CD14-positive monocyte (primary cell): ENCODE results near the gene ATPAF2. TPM values are rescaled to one million over a fixed set of nuclear protein-coding genes. Genes with fewer than 3 reads are reported as not detected.

Source experiments
- DNase-seq, 3 donors: peaks; one replicate each; pipeline ENCODE4 v3.0.0-alpha.2; 2011 to 2022
- H2AFZ ChIP-seq: 2 replicates; pipeline ENCODE4 v1.6.0; 2012; ENCODE audit warnings: mild to moderate bottlenecking, low read depth, low read length, inconsistent platforms; ENCODE audit not compliant: insufficient read depth, poor library complexity, severe bottlenecking
- H3K27ac ChIP-seq, 2 donors: 1 replicate in 1 of 2; 2 replicates in 1 of 2; pipeline ENCODE4 v1.5.1; 2012 to 2013; ENCODE audit warnings: low read length in 2 of 2, control low read depth in 1 of 2, inconsistent platforms in 1 of 2, low read depth in 1 of 2, mild to moderate bottlenecking in 1 of 2
- H3K27me3 ChIP-seq, 2 donors: one replicate each; pipeline versions ENCODE4 v1.6.0 to v1.6.1; 2011 to 2013; ENCODE audit warnings: low read length in 2 of 2; ENCODE audit not compliant: control insufficient read depth in 2 of 2, insufficient read depth in 2 of 2
- H3K36me3 ChIP-seq, 2 donors: replicated peaks in 1 of 2; 1 replicate in 1 of 2; 2 replicates in 1 of 2; pipeline versions ENCODE4 v1.5.1 to v1.6.1; 2012 to 2013; ENCODE audit warnings: low read length in 2 of 2, control low read depth in 1 of 2, inconsistent platforms in 1 of 2, mild to moderate bottlenecking in 1 of 2; ENCODE audit not compliant: insufficient read depth in 2 of 2, control insufficient read depth in 1 of 2
- H3K4me1 ChIP-seq, 2 donors: 1 replicate in 1 of 2; 2 replicates in 1 of 2; pipeline versions ENCODE4 v1.5.1 to v1.6.1; 2012 to 2013; ENCODE audit warnings: low read length in 2 of 2, control low read depth in 1 of 2, inconsistent platforms in 1 of 2, mild to moderate bottlenecking in 1 of 2, moderate library complexity in 1 of 2; ENCODE audit not compliant: insufficient read depth in 2 of 2, control insufficient read depth in 1 of 2
- H3K4me2 ChIP-seq: replicated peaks from 2 replicates; pipeline ENCODE3; 2012; ENCODE audit warnings: low read length, moderate library complexity, mild to moderate bottlenecking; ENCODE audit not compliant: poor library complexity, severe bottlenecking; ENCODE audit errors: extremely low read depth
- H3K4me3 ChIP-seq, 3 experiments: fragments of 200-600 bp in 1 of 3; sonication (generic) in 1 of 3; replicated peaks in 1 of 3; 1 replicate in 2 of 3; 2 replicates in 1 of 3; pipeline ENCODE4 v1.5.1; 2011 to 2013; ENCODE audit warnings: low read length in 3 of 3, mild to moderate bottlenecking in 3 of 3, control low read depth in 2 of 3, low read depth in 2 of 3, inconsistent platforms in 1 of 3, moderate library complexity in 1 of 3
- H3K79me2 ChIP-seq: 2 replicates; pipeline ENCODE4 v1.6.0; 2012; ENCODE audit warnings: mild to moderate bottlenecking, control low read depth, inconsistent platforms, low read length, moderate library complexity; ENCODE audit not compliant: insufficient read depth
- H3K9ac ChIP-seq: 2 replicates; pipeline ENCODE4 v1.6.0; 2017; ENCODE audit warnings: low read length, mild to moderate bottlenecking; ENCODE audit not compliant: insufficient read depth, poor library complexity, severe bottlenecking
- H3K9me3 ChIP-seq, 2 donors: replicated peaks in 1 of 2; 1 replicate in 1 of 2; 2 replicates in 1 of 2; pipeline versions ENCODE4 v1.5.1 to v1.6.1; 2012 to 2013; ENCODE audit warnings: low read length in 2 of 2, control low read depth in 1 of 2; ENCODE audit not compliant: control insufficient read depth in 1 of 2, insufficient read depth in 1 of 2
- H4K20me1 ChIP-seq: 2 replicates; pipeline ENCODE4 v1.6.0; 2012; ENCODE audit warnings: mild to moderate bottlenecking, low read length, control low read depth, moderate library complexity; ENCODE audit not compliant: insufficient read depth
- H3K27ac Mint-ChIP-seq, 7 donors: one replicate each; pipeline ENCODE4 v1.8.0; 2020; ENCODE audit warnings: mild to moderate bottlenecking in 7 of 7, mixed read lengths in 7 of 7, moderate library complexity in 6 of 7, inconsistent platforms in 2 of 7
- H3K27me3 Mint-ChIP-seq, 3 donors: one replicate each; pipeline ENCODE4 v1.8.0; 2021 to 2022; ENCODE audit warnings: low read depth in 3 of 3, mild to moderate bottlenecking in 3 of 3, mixed read lengths in 3 of 3, moderate library complexity in 3 of 3, inconsistent platforms in 1 of 3
- H3K36me3 Mint-ChIP-seq, 2 donors: one replicate each; pipeline ENCODE4 v1.8.0; 2020; ENCODE audit warnings: mixed read lengths in 2 of 2, inconsistent platforms in 1 of 2, mild to moderate bottlenecking in 1 of 2
- H3K4me1 Mint-ChIP-seq: one replicate; pipeline ENCODE4 v1.8.0; 2020; ENCODE audit warnings: mild to moderate bottlenecking, mixed read lengths
- H3K4me3 Mint-ChIP-seq, 2 donors: one replicate each; pipeline ENCODE4 v1.8.0; 2020; ENCODE audit warnings: mild to moderate bottlenecking in 2 of 2, mixed read lengths in 2 of 2, moderate library complexity in 1 of 2
- H3K9me3 Mint-ChIP-seq, 7 donors: one replicate each; pipeline ENCODE4 v1.8.0; 2020 to 2022; ENCODE audit warnings: mixed read lengths in 7 of 7, mild to moderate bottlenecking in 6 of 7, moderate library complexity in 6 of 7, inconsistent platforms in 2 of 7
- CTCF ChIP-seq: fragments of 200-600 bp; IDR thresholded peaks from one replicate; pipeline ENCODE4 v1.8.0; 2022; ENCODE audit warnings: antibody characterized with exemption, mild to moderate bottlenecking
- WGBS: methylation state at CpG from one replicate; pipeline ENCODE4 v1.1.5; 2013; ENCODE audit warnings: missing lambda C conversion rate; ENCODE audit not compliant: insufficient coverage; 5-methylcytosine and 5-hydroxymethylcytosine counted together
- intact Hi-C, 2 donors: fragments of 100-400 bp; cut with micrococcal nuclease; formaldehyde crosslinking; loops; one replicate each; pipeline versions ENCODE4 v1.15.0 to v1.15.1; 2023
- polyA plus RNA-seq, 3 donors: library from polyadenylated mRNA; depleted of rRNA in 1 of 3; unstranded in 2 of 3; stranded (reverse) in 1 of 3; fragments of 300-500 nt in 2 of 3; fragments of >200 nt in 1 of 3; fragmentation: Illumina TruSeq in 2 of 3; gene quantifications; 1 replicate in 2 of 3; 2 replicates in 1 of 3; pipeline ENCODE4 v1.2.3, GENCODE V29; 2012 to 2021

The ATPAF2 gene
- polyA plus RNA-seq, 3 donors, result 41.3 to 50.8 (median 44.9) TPM

- peaks cover 18% of the 10 kb centered on the region for H4K20me1 ChIP-seq
- peak within 1 kb of the TSS; percentile 83 to 93 for H3K4me3 Mint-ChIP-seq
- H3K27ac ChIP-seq, result peak within 1 kb of the TSS; percentile 42 to 95
- peak within 1 kb of the TSS; percentile 95 for H3K9ac ChIP-seq
- H3K4me2 ChIP-seq, result peak within 1 kb of the TSS; percentile 88
- intact Hi-C loops, result loop anchor here (2.0 to 5.0 kb wide), 3 partner anchors 35 to 60 kb away; no protein-coding TSS in a partner anchor
- H3K9me3 ChIP-seq, result no peaks in the 10 kb centered on the region
- H3K36me3 ChIP-seq, result no peaks in the 10 kb centered on the region
- peaks cover 2 to 7% of the 10 kb centered on the region in 2 donors for H3K36me3 Mint-ChIP-seq
- H3K27ac Mint-ChIP-seq, result peak within 1 kb of the TSS; percentile 90 to 98 (median 95)
- peak within 1 kb of the TSS; percentile 50 to 82 (median 55) for H3K4me3 ChIP-seq
- peaks cover 59% of the 10 kb centered on the region for H3K4me1 Mint-ChIP-seq
- DNase-seq, result peak; percentile 100
- no peaks in the 10 kb centered on the region for H3K27me3 Mint-ChIP-seq
- no peak for TF ChIP-seq CTCF
- H3K27me3 ChIP-seq, result no peaks in the 10 kb centered on the region
- H3K79me2 ChIP-seq, result peaks cover 45% of the 10 kb centered on the region
- H3K4me1 ChIP-seq, result peaks cover 58 to 60% of the 10 kb centered on the region in 2 donors
- H2AFZ ChIP-seq, result peak within 1 kb of the TSS; percentile 70
- WGBS, result 0% methylated on average over 39 of the region's 59 CpGs
- no peaks in the 10 kb centered on the region for H3K9me3 Mint-ChIP-seq
Observed at GRCh38 chr17:17972126-17972951, 66.6 kb downstream of the ATPAF2 start, which contains the start of the genes DRC3 and TOM1L2. Gene DRC3, plus strand, starts transcription at chr17:17972862. Its CDS starts 4,737 bp downstream, at chr17:17977599. Gene TOM1L2, minus strand, starts transcription at chr17:17972400. Its CDS starts 87 bp downstream, at chr17:17972313.

GRCh38 chr17:17971431-17972125 is 67.4 kb downstream of the ATPAF2 start:
- WGBS, result 3% methylated on average over 33 of the region's 33 CpGs
- H3K36me3 ChIP-seq, result no peaks in the 10 kb centered on the region
- intact Hi-C loops, result loop anchor here (2.0 to 5.0 kb wide), 3 partner anchors 34 to 61 kb away; no protein-coding TSS in a partner anchor
- H3K4me3 ChIP-seq, result peak overlapping the region; percentile 50 to 82 (median 55)
- peaks cover 25% of the 10 kb centered on the region for H4K20me1 ChIP-seq
- peaks cover 2 to 4% of the 10 kb centered on the region in 2 donors for H3K36me3 Mint-ChIP-seq
- peak overlapping the region; percentile 95 for H3K9ac ChIP-seq
- peaks cover 52% of the 10 kb centered on the region for H3K79me2 ChIP-seq
- peak overlapping the region; percentile 49 to 92 (median 80) for H3K27ac Mint-ChIP-seq
- no peaks in the 10 kb centered on the region for H3K27me3 ChIP-seq
- peak overlapping the region; percentile 42 to 95 for H3K27ac ChIP-seq
- no peaks in the 10 kb centered on the region for H3K9me3 ChIP-seq
- H3K4me1 Mint-ChIP-seq, result peaks cover 51% of the 10 kb centered on the region
- peak overlapping the region; percentile 70 for H2AFZ ChIP-seq
- H3K4me3 Mint-ChIP-seq, result peak overlapping the region; percentile 83 to 85
- no peaks in the 10 kb centered on the region for H3K9me3 Mint-ChIP-seq
- no peaks in the 10 kb centered on the region for H3K27me3 Mint-ChIP-seq
- TF ChIP-seq CTCF, result peak; percentile 18
- DNase-seq, result peak in 2 of 3 donors; percentile 28 to 47
- peak overlapping the region; percentile 88 for H3K4me2 ChIP-seq
- H3K4me1 ChIP-seq, result peaks cover 50 to 52% of the 10 kb centered on the region in 2 donors
